Kidney (tissue), 14 donors: Measurements from ENCODE around the gene KCTD15. TPM values are rescaled to one million over a fixed set of nuclear protein-coding genes. Genes with fewer than 3 reads are reported as not detected.

Experiments used
- DNase-seq, 5 donors: peaks; one replicate each; pipeline ENCODE4 v3.0.0-alpha.2; 2013 to 2020
- FAIRE-seq: peaks from 2 replicates; lab custom pipeline; 2012; peaks lifted over from hg19 to GRCh38; lab: Jason Lieb, UNC
- H3K27ac ChIP-seq, 2 donors: one replicate each; pipeline ENCODE4 v1.7.0; 2013; ENCODE audit warnings: low read depth in 2 of 2, low read length in 2 of 2, inconsistent platforms in 1 of 2
- H3K27me3 ChIP-seq: one replicate; pipeline ENCODE4 v1.7.1; 2013; ENCODE audit warnings: low read length, inconsistent platforms; ENCODE audit not compliant: control insufficient read depth, insufficient read depth
- H3K36me3 ChIP-seq, 3 donors: one replicate each; pipeline versions ENCODE4 v1.7.0 to v1.7.1; 2013; ENCODE audit warnings: low read length in 3 of 3, control low read depth in 1 of 3, inconsistent platforms in 1 of 3; ENCODE audit not compliant: insufficient read depth in 3 of 3, control insufficient read depth in 2 of 3
- H3K4me1 ChIP-seq, 3 donors: one replicate each; pipeline versions ENCODE4 v1.7.0 to v1.7.1; 2013; ENCODE audit warnings: low read length in 3 of 3, inconsistent platforms in 1 of 3, low read depth in 1 of 3; ENCODE audit not compliant: control insufficient read depth in 2 of 3, insufficient read depth in 2 of 3
- H3K4me3 ChIP-seq, 3 donors: one replicate each; pipeline versions ENCODE4 v1.7.0 to v1.8.1; 2013; ENCODE audit warnings: low read length in 3 of 3, control low read depth in 1 of 3, inconsistent platforms in 1 of 3
- H3K9ac ChIP-seq, 3 donors: one replicate each; pipeline versions ENCODE4 v1.7.0 to v1.7.1; 2013; ENCODE audit warnings: low read length in 3 of 3, control low read depth in 1 of 3, inconsistent platforms in 1 of 3
- H3K9me3 ChIP-seq, 3 donors: one replicate each; pipeline versions ENCODE4 v1.7.0 to v1.7.1; 2013; ENCODE audit warnings: low read length in 3 of 3, control low read depth in 1 of 3, inconsistent platforms in 1 of 3; ENCODE audit not compliant: control insufficient read depth in 2 of 3, insufficient read depth in 1 of 3
- intact Hi-C: fragments of 100-400 bp; cut with DNase I; formaldehyde crosslinking; loops from one replicate; pipeline ENCODE4 v1.11.1; 2022
- polyA plus RNA-seq: library from polyadenylated mRNA; stranded (reverse); fragments of 350-450 nt; fragmentation: Illumina TruSeq; extraction: RNeasy Lipid Tissue Mini Kit (QIAGEN cat#74804); gene quantifications from one replicate; pipeline ENCODE4 v1.2.3, GENCODE V29; 2014; ENCODE audit warnings: low read depth, low replicate concordance; ENCODE audit not compliant: insufficient read depth
- total RNA-seq: library from RNA; stranded (reverse); fragmentation: NEBNext Ultra II Directional; extraction: Animal tissue kit (Norgen Biotek cat#: 25700); gene quantifications from one replicate; pipeline ENCODE4 v1.2.1, GENCODE V29; 2021
- TF ChIP-seq, protein P1 (sequence below): IDR thresholded peaks from 3 replicates; pipeline ENCODE4 v1.5.1; 2012; ENCODE audit warnings: mild to moderate bottlenecking, moderate library complexity, borderline replicate concordance; ENCODE audit not compliant: insufficient read depth; ENCODE audit errors: extremely low read depth
- donor health status: control.
- donor health status: control.
- donor health status: control.
- donor health status: control.
- donor health status: control.
- donor health status: DM: yes; HTN: yes; CAD: no.
- donor health status: Normal renal cell carcinoma (clear cell type).

KCTD15 gene
- total and polyA plus RNA-seq, 2 donors from 2014 or later: 10.5 to 22.0 TPM

DNA sequence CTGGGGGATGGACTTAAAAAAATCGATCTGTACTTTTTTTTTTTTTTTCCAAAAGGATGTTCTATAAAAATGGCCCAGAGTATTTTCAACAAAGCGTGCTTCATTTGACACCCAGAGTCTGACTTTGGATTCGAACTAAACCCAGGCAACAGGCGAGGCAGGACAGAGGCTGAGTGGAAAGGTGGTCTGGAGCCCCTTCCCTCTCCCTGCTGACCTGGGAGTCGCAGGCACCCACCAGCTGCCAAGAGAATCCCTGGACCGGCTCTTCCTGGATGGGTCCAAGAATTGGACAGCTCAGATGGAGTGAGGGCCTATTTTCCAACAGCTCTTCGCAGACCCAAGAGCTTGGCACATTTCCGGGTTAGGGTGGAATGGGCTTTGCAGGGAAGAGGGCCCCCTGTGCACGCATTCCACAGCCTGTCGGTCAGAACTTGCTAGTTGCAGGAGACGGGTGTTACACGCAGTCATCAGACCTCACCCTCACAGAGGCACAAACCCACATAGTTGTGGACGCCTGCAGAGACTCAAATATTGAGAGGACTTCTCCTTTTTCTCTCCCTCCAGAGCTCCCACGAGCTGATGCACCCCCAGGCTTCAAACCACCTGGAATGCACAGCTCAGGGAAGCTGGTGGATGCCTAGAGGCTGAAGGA lies 15.2 kb downstream of the KCTD15 start:
- intact Hi-C loops: no loop called here
- no peak for FAIRE-seq
- H3K27ac ChIP-seq: no peak overlapping the region
- peaks cover 0 to 6% (median 0%) of the 10 kb centered on the region in 3 donors for H3K36me3 ChIP-seq
- no peak overlapping the region for H3K9ac ChIP-seq
- TF ChIP-seq, protein P1, sequence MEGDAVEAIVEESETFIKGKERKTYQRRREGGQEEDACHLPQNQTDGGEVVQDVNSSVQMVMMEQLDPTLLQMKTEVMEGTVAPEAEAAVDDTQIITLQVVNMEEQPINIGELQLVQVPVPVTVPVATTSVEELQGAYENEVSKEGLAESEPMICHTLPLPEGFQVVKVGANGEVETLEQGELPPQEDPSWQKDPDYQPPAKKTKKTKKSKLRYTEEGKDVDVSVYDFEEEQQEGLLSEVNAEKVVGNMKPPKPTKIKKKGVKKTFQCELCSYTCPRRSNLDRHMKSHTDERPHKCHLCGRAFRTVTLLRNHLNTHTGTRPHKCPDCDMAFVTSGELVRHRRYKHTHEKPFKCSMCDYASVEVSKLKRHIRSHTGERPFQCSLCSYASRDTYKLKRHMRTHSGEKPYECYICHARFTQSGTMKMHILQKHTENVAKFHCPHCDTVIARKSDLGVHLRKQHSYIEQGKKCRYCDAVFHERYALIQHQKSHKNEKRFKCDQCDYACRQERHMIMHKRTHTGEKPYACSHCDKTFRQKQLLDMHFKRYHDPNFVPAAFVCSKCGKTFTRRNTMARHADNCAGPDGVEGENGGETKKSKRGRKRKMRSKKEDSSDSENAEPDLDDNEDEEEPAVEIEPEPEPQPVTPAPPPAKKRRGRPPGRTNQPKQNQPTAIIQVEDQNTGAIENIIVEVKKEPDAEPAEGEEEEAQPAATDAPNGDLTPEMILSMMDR: no peak
- DNase-seq: peak in 1 of 5 donors; percentile 22
- no peaks in the 10 kb centered on the region for H3K27me3 ChIP-seq
- no peaks in the 10 kb centered on the region for H3K9me3 ChIP-seq
- no peak overlapping the region for H3K4me3 ChIP-seq
- no peaks in the 10 kb centered on the region for H3K4me1 ChIP-seq

DNA sequence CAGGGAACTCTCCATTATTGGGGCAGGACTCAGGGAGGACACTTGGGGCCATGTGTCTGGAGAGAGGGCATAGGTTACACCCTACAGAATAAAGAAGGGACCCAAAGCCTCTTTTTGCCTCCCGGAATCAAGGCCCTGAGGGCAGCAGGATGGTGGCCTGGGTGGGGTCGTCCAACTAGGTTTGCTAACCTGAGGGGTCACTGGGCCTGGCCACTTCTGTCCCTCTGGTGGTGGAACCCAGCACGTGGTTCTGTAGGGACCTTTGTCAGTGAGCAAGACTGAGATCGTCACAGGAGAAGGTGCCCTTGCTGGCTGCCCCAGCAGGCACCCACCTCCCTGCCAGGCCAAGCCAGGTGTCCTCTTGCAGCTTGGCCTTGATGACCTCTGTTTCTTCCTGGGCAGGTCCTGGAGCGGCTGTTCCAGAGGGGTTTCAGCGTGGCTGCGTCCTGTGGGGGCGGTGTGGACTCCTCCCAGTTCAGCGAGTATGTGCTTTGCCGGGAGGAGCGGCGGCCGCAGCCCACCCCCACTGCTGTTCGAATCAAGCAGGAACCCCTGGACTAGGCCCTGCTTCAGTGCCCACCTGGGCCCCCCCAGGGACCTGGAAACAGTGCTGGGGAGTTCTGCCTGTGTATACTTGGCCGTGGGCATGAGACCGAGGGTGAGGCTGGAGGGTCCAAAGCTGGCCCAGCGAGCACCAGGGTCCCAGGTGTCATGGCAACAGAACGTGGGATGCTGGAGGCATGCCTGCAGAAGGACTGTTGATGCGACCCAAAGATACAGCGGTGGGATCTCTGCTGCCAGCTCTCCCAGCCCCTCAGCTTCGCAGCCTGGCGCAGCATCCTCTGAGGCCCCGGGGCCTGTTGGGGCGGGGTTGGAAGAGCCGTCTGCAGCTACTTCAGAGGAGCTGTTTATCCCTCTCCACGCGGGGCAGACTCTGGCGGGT lies 16.0 kb downstream of the KCTD15 start:
- Histone ChIP-seq H3K4me3 (no peak overlapping the region), H3K27me3 (no peaks in the 10 kb centered on the region), H3K9me3 (no peaks in the 10 kb centered on the region), H3K9ac (no peak overlapping the region), H3K36me3 (peaks cover 0 to 6% (median 0%) of the 10 kb centered on the region in 3 donors), H3K27ac (no peak overlapping the region), H3K4me1 (no peaks in the 10 kb centered on the region)
- DNase-seq (peak in 1 of 5 donors; percentile 71), FAIRE-seq (no peak)
- TF ChIP-seq, protein P1: no peak
- intact Hi-C loops: no loop called here

DNA sequence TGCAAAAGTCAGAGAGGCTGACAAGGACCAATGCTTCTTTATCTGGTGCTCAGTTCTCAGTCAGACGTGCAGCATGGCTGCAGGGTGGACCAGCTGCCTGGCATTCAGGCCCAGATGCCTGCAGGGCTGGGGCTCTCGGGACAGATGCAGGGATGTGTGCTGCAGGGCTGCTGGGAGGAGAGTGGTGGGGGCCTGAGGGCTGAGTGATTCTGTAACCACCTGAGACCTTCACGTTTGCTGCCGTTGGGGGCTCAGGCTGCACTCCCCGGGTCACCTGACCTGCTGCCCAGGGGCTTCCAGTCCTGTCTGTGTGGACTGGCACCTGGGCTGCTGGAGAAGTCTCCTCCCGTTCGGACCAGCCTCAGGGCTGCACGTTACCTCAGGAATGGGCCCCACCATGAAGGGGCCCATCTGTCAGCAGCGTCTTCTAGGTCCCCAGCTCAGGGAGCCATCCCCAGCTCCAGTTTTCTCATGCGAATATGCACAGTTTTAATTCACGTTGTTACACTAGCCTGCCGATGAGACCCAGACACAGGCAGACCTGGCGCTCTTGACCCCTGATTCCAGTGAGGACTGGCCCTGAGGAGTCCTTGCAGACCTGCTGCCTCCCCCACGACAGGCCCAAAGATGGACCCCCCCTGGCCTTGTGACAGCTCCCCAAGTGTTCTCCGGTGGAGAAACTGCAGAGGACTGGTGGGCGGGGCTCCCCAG lies 16.9 kb downstream of the KCTD15 start:
- Histone ChIP-seq H3K9me3 (no peaks in the 10 kb centered on the region), H3K36me3 (no peaks in the 10 kb centered on the region), H3K27me3 (no peaks in the 10 kb centered on the region), H3K27ac (no peak overlapping the region), H3K9ac (no peak overlapping the region), H3K4me1 (no peaks in the 10 kb centered on the region), H3K4me3 (no peak overlapping the region)
- TF ChIP-seq, protein P1: no peak
- FAIRE-seq: no peak
- peak in 1 of 5 donors; percentile 59 for DNase-seq
- intact Hi-C loops: no loop called here
